Prostate gland (tissue), 2 donors: ENCODE measurements around the gene GRAMD2A. TPM values are rescaled to one million over a fixed set of nuclear protein-coding genes. Genes with fewer than 3 reads are reported as not detected.

ENCODE experiments used
- DNase-seq: peaks from one replicate; pipeline ENCODE4 v3.0.0-alpha.2; 2019; ENCODE audit warnings: low spot score
- H3K27ac ChIP-seq, 2 donors: fragments of 200-600 bp; sonication (generic); 2 replicates each; pipeline ENCODE4 v1.5.1; 2017 to 2019
- H3K27me3 ChIP-seq: fragments of 200-600 bp; sonication (generic); replicated peaks from 2 replicates; pipeline ENCODE4 v1.5.1; 2019; ENCODE audit not compliant: insufficient read depth
- H3K36me3 ChIP-seq, 2 donors: fragments of 200-600 bp; sonication (generic); 1 replicate in 1 of 2; 2 replicates in 1 of 2; pipeline versions ENCODE4 v1.5.1 to v1.8.1; 2017 to 2019
- H3K4me1 ChIP-seq: fragments of 200-600 bp; sonication (generic); replicated peaks from 2 replicates; pipeline ENCODE4 v1.5.1; 2019
- H3K4me3 ChIP-seq, 2 donors: fragments of 200-600 bp; sonication (generic); 2 replicates each; pipeline ENCODE4 v1.5.1; 2017 to 2019
- H3K9me3 ChIP-seq: fragments of 200-600 bp; sonication (generic); 2 replicates; pipeline ENCODE4 v1.5.1; 2017
- POLR2A ChIP-seq: fragments of 450-650 bp; IDR thresholded peaks from one replicate; pipeline ENCODE4 v1.6.1; 2016; ENCODE audit warnings: antibody characterized with exemption, mild to moderate bottlenecking
- POLR2AphosphoS5 ChIP-seq: sonication (generic); formaldehyde crosslinking; IDR thresholded peaks from one replicate; pipeline ENCODE4 v1.6.1; 2017; ENCODE audit warnings: antibody characterized with exemption
- WGBS: methylation state at CpG from one replicate; pipeline ENCODE4 v1.1.5; 2018; 5-methylcytosine and 5-hydroxymethylcytosine counted together
- intact Hi-C: fragments of 100-400 bp; cut with DNase I; formaldehyde crosslinking; loops from one replicate; pipeline ENCODE4 v1.14.2; 2022
- total RNA-seq, 2 donors: library from RNA; depleted of rRNA; stranded (reverse); fragments of >200 nt; gene quantifications; one replicate each; pipeline ENCODE4 v1.1.0, GENCODE V29; 2016
- TF ChIP-seq, protein P1 (sequence below), 4 experiments: fragments of 200-600 bp in 2 of 4; fragments of 450-650 bp in 2 of 4; sonication (generic) in 2 of 4; IDR thresholded peaks; 1 replicate in 3 of 4; 2 replicates in 1 of 4; pipeline ENCODE4 v1.5.1; 2016 to 2019; ENCODE audit warnings: antibody characterized with exemption in 4 of 4, mild to moderate bottlenecking in 2 of 4, moderate library complexity in 2 of 4

GRAMD2A gene
- total RNA-seq, 2 donors from 2014 or later: 4.3 to 6.4 TPM

GRCh38 chr15:72207558-72208085 is 10.0 kb upstream of the GRAMD2A start:
- no peaks in the 10 kb centered on the region for H3K27me3 ChIP-seq
- DNase-seq: no peak
- no peak overlapping the region for H3K27ac ChIP-seq
- H3K4me3 ChIP-seq: no peak overlapping the region
- H3K36me3 ChIP-seq: peaks cover 31 to 39% of the 10 kb centered on the region in 2 donors
- intact Hi-C loops: no loop called here
- H3K9me3 ChIP-seq: no peaks in the 10 kb centered on the region
- H3K4me1 ChIP-seq: no peaks in the 10 kb centered on the region
- TF ChIP-seq POLR2A (no peak), POLR2AphosphoS5 (no peak)
- TF ChIP-seq, protein P1, sequence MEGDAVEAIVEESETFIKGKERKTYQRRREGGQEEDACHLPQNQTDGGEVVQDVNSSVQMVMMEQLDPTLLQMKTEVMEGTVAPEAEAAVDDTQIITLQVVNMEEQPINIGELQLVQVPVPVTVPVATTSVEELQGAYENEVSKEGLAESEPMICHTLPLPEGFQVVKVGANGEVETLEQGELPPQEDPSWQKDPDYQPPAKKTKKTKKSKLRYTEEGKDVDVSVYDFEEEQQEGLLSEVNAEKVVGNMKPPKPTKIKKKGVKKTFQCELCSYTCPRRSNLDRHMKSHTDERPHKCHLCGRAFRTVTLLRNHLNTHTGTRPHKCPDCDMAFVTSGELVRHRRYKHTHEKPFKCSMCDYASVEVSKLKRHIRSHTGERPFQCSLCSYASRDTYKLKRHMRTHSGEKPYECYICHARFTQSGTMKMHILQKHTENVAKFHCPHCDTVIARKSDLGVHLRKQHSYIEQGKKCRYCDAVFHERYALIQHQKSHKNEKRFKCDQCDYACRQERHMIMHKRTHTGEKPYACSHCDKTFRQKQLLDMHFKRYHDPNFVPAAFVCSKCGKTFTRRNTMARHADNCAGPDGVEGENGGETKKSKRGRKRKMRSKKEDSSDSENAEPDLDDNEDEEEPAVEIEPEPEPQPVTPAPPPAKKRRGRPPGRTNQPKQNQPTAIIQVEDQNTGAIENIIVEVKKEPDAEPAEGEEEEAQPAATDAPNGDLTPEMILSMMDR (IDR thresholded peaks at IDR 0.05): no peak

DNA sequence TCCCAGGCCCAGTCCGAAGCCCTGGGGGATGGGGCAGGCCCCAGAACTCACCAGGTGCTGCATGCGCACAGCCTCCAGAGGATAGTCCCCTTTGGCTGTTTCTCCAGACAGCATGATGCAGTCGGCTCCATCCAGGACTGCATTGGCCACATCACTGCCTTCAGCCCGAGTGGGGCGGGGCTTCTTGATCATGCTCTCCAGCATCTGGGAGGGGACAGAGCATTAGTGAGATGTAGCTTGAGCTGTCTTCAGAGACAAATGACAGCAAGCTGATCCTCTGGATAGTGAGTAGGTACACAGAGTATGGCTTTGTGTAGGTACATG is 9.1 kb upstream of the GRAMD2A start:
- Histone ChIP-seq H3K4me1 (no peaks in the 10 kb centered on the region), H3K9me3 (no peaks in the 10 kb centered on the region), H3K4me3 (no peak overlapping the region), H3K36me3 (peaks cover 35 to 45% of the 10 kb centered on the region in 2 donors), H3K27me3 (no peaks in the 10 kb centered on the region), H3K27ac (no peak overlapping the region)
- DNase-seq: no peak
- 91% methylated on average over 5 of the region's 5 CpGs for WGBS
- intact Hi-C loops: no loop called here
- no peak for TF ChIP-seq POLR2AphosphoS5
- TF ChIP-seq, protein P1 (IDR thresholded peaks at IDR 0.05): no peak
- no peak for TF ChIP-seq POLR2A

GRCh38 chr15:72205896-72206676 is 8.5 kb upstream of the GRAMD2A start:
- H3K27ac ChIP-seq: no peak overlapping the region
- H3K36me3 ChIP-seq: peaks cover 35 to 45% of the 10 kb centered on the region in 2 donors
- intact Hi-C loops: no loop called here
- DNase-seq: no peak
- no peak overlapping the region for H3K4me3 ChIP-seq
- WGBS: 86% methylated on average over 10 of the region's 10 CpGs
- no peaks in the 10 kb centered on the region for H3K9me3 ChIP-seq
- TF ChIP-seq POLR2AphosphoS5: no peak
- TF ChIP-seq, protein P1 (IDR thresholded peaks at IDR 0.05): no peak
- no peak for TF ChIP-seq POLR2A
- no peaks in the 10 kb centered on the region for H3K4me1 ChIP-seq
- no peaks in the 10 kb centered on the region for H3K27me3 ChIP-seq

GRCh38 chr15:72205273-72205672 is 7.7 kb upstream of the GRAMD2A start:
- Histone ChIP-seq H3K27ac (no peak overlapping the region), H3K9me3 (no peaks in the 10 kb centered on the region), H3K27me3 (no peaks in the 10 kb centered on the region), H3K4me1 (no peaks in the 10 kb centered on the region), H3K36me3 (peaks cover 35 to 45% of the 10 kb centered on the region in 2 donors), H3K4me3 (no peak overlapping the region)
- no peak for DNase-seq
- TF ChIP-seq, protein P1 (IDR thresholded peaks at IDR 0.05): no peak
- TF ChIP-seq POLR2A (no peak), POLR2AphosphoS5 (no peak)
- WGBS: 97% methylated on average over 2 of the region's 2 CpGs
- intact Hi-C loops: no loop called here

GRCh38 chr15:72203507-72203837 is 5.9 kb upstream of the GRAMD2A start:
- intact Hi-C loops: loop anchor here (5.0 kb wide), 1 partner anchor 69 kb away; the partner anchor contains the start of gene PARP6
- peak; percentile 90 for TF ChIP-seq POLR2AphosphoS5
- TF ChIP-seq, protein P1 (IDR thresholded peaks at IDR 0.05): no peak
- peak; percentile 38 for TF ChIP-seq POLR2A
- peaks cover 29 to 39% of the 10 kb centered on the region in 2 donors for H3K36me3 ChIP-seq
- peak; percentile 88 for DNase-seq
- H3K27me3 ChIP-seq: no peaks in the 10 kb centered on the region
- no peak overlapping the region for H3K4me3 ChIP-seq
- no peaks in the 10 kb centered on the region for H3K9me3 ChIP-seq
- peak overlapping the region in 1 of 2 donors; percentile 32 for H3K27ac ChIP-seq
- WGBS: 8% methylated on average over 5 of the region's 5 CpGs
- no peaks in the 10 kb centered on the region for H3K4me1 ChIP-seq
